ENCODE measurements around the gene PILRA.

PILRA gene

GRCh38 chr7:100369105-100369504, 4.2 kb upstream of the PILRA start:
- TF ChIP-seq, protein P1, sequence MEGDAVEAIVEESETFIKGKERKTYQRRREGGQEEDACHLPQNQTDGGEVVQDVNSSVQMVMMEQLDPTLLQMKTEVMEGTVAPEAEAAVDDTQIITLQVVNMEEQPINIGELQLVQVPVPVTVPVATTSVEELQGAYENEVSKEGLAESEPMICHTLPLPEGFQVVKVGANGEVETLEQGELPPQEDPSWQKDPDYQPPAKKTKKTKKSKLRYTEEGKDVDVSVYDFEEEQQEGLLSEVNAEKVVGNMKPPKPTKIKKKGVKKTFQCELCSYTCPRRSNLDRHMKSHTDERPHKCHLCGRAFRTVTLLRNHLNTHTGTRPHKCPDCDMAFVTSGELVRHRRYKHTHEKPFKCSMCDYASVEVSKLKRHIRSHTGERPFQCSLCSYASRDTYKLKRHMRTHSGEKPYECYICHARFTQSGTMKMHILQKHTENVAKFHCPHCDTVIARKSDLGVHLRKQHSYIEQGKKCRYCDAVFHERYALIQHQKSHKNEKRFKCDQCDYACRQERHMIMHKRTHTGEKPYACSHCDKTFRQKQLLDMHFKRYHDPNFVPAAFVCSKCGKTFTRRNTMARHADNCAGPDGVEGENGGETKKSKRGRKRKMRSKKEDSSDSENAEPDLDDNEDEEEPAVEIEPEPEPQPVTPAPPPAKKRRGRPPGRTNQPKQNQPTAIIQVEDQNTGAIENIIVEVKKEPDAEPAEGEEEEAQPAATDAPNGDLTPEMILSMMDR (IDR thresholded peaks at IDR 0.05; ENCODE audit: low read depth, low read length, missing control alignments): no peak
- peak; percentile 79 for DNase-seq (ENCODE audit: low read depth)
- H3K4me3 ChIP-seq (ENCODE audit: low read depth, low read length): no peak overlapping the region

- no peak overlapping the region for H3K4me3 ChIP-seq (ENCODE audit: low read depth, low read length)
- TF ChIP-seq, protein P1 (IDR thresholded peaks at IDR 0.05; ENCODE audit: low read depth, low read length, missing control alignments): no peak
- no peak for DNase-seq (ENCODE audit: low read depth)
Observed at GRCh38 chr7:100370303-100370702, 3.0 kb upstream of the PILRA start.

DNA sequence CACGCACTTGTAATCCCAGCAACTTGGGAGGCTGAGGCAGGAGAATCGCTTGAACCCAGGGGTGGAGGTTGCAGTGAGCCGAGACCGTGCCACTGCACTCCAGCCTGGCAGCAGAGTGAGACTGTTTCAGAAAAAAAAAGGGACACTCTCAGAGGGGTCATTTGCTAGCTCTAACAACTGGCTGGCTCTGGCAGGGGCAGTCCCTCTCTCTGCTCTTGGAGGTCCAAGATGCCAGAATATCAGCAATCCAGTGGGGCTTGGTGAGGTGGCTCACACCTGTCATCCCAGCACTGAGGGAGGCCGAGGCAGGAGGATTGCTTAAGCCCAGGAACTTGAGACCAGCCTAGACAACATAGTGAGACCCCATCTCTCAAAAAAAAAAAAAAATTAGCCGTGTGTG, 2.5 kb upstream of the PILRA start:
- TF ChIP-seq, protein P1 (IDR thresholded peaks at IDR 0.05; ENCODE audit: low read depth, low read length, missing control alignments): no peak
- DNase-seq (ENCODE audit: low read depth): no peak
- no peak overlapping the region for H3K4me3 ChIP-seq (ENCODE audit: low read depth, low read length)

DNA sequence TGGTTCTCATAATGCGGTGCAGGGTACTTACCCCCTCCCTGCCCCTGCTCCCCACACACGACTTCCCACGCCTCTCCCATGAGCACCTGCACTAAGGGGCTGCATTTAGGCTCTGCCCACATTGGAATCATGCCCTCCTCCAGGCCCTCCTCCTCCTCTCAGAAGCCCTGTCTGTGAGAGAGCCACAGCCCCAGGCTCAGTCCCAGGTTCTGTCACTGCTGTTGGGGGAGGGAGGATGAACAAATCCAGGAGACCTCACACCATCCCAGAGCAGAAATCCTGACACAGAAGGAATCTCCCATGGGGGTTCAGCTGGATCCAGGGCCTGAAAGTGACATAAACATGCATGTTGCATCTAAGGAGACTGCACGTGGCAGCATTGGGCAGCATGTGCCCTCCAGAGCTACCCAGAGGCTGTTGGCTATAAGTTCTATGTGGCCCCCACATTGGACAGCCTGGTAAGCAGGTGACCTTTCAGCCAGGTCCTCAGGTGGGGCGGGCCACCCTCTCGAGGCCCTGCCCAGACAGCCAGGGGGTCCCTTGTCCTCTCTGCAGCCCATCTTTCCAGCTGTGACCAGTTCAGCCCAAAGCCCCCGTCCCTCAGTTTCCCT, 1.6 kb upstream of the PILRA start:
- no peak for DNase-seq (ENCODE audit: low read depth)
- H3K4me3 ChIP-seq (ENCODE audit: low read depth, low read length): no peak overlapping the region
- TF ChIP-seq, protein P1 (IDR thresholded peaks at IDR 0.05; ENCODE audit: low read depth, low read length, missing control alignments): no peak

- TF ChIP-seq, protein P1 (IDR thresholded peaks at IDR 0.05; ENCODE audit: low read depth, low read length, missing control alignments): no peak
- H3K4me3 ChIP-seq (ENCODE audit: low read depth, low read length): no peak overlapping the region
Observed at GRCh38 chr7:100372256-100372655, 1.0 kb upstream of the PILRA start.

GRCh38 chr7:100372694-100373093, 593 bp upstream of the PILRA start:
- TF ChIP-seq, protein P1 (IDR thresholded peaks at IDR 0.05; ENCODE audit: low read depth, low read length, missing control alignments): no peak
- H3K4me3 ChIP-seq (ENCODE audit: low read depth, low read length): no peak overlapping the region
- no peak for DNase-seq (ENCODE audit: low read depth)

More at GRCh38 chr7:100372256-100372655, 1.0 kb upstream of the PILRA start:
- no peak for DNase-seq (ENCODE audit: low read depth)
